CD4-positive, CD25-positive, alpha-beta regulatory T cell (primary cell): ENCODE results near the gene FAM53B. TPM values are rescaled to one million over a fixed set of nuclear protein-coding genes. Genes with fewer than 3 reads are reported as not detected.
"Not testable (repeated sequence)": the region's sequence is repeated elsewhere in the genome, so short reads cannot be mapped to it uniquely, and the experiment has no call there.

Source experiments
- ATAC-seq, 2 donors: fragments of 150-1000 bp; cut with Tn5 transposase; one replicate each; pipeline ENCODE4 v1.10.0; 2021; ENCODE audit warnings: low read depth in 2 of 2, moderate number of reproducible peaks in 2 of 2, moderate library complexity in 1 of 2
- DNase-seq, 3 donors: peaks; one replicate each; pipeline versions ENCODE4 v3.0.0 to v3.0.0-alpha.2; 2012 to 2022; ENCODE audit warnings: mixed read lengths in 1 of 3
- H3K27ac ChIP-seq: one replicate; pipeline ENCODE4 v1.7.0; 2013; ENCODE audit warnings: mild to moderate bottlenecking, low read length; ENCODE audit not compliant: insufficient read depth, poor library complexity, severe bottlenecking
- H3K27me3 ChIP-seq: one replicate; pipeline ENCODE4 v1.7.0; 2013; ENCODE audit warnings: low read length; ENCODE audit not compliant: control insufficient read depth, insufficient read depth
- H3K36me3 ChIP-seq: one replicate; pipeline ENCODE4 v1.7.0; 2013; ENCODE audit warnings: mild to moderate bottlenecking, low read length, moderate library complexity; ENCODE audit not compliant: control insufficient read depth, insufficient read depth
- H3K4me1 ChIP-seq: 2 replicates; pipeline ENCODE4 v1.7.0; 2013; ENCODE audit warnings: mild to moderate bottlenecking, low read length; ENCODE audit not compliant: insufficient read depth, control insufficient read depth, poor library complexity, severe bottlenecking
- H3K4me3 ChIP-seq: one replicate; pipeline ENCODE4 v1.7.0; 2013; ENCODE audit warnings: low read depth, mild to moderate bottlenecking, low read length, moderate library complexity
- H3K9me3 ChIP-seq, 2 experiments: 1 replicate in 1 of 2; 2 replicates in 1 of 2; pipeline ENCODE4 v1.7.0; 2013; ENCODE audit warnings: low read length in 2 of 2, mild to moderate bottlenecking in 1 of 2, moderate library complexity in 1 of 2; ENCODE audit not compliant: control insufficient read depth in 2 of 2
- H3K27ac Mint-ChIP-seq, 3 donors: one replicate each; pipeline ENCODE4 v1.8.0; 2020 to 2022; ENCODE audit warnings: mild to moderate bottlenecking in 3 of 3, mixed read lengths in 3 of 3, moderate library complexity in 2 of 3
- H3K27me3 Mint-ChIP-seq: one replicate; pipeline ENCODE4 v1.8.0; 2022; ENCODE audit warnings: mild to moderate bottlenecking, mixed read lengths
- H3K36me3 Mint-ChIP-seq: one replicate; pipeline ENCODE4 v1.8.0; 2020; ENCODE audit warnings: mixed read lengths
- H3K4me1 Mint-ChIP-seq, 4 donors: one replicate each; pipeline ENCODE4 v1.8.0; 2020 to 2022; ENCODE audit warnings: mixed read lengths in 4 of 4, mild to moderate bottlenecking in 1 of 4
- H3K4me3 Mint-ChIP-seq, 4 donors: one replicate each; pipeline ENCODE4 v1.8.0; 2020 to 2022; ENCODE audit warnings: mild to moderate bottlenecking in 4 of 4, mixed read lengths in 4 of 4, moderate library complexity in 3 of 4
- H3K9me3 Mint-ChIP-seq, 7 donors: one replicate each; pipeline ENCODE4 v1.8.0; 2020 to 2022; ENCODE audit warnings: mixed read lengths in 7 of 7, mild to moderate bottlenecking in 3 of 7, moderate library complexity in 2 of 7
- polyA plus RNA-seq, 4 donors: library from polyadenylated mRNA; unstranded; fragments of 300-500 nt; fragmentation: Illumina TruSeq; gene quantifications; one replicate each; pipeline ENCODE4 v1.2.3, GENCODE V29; 2021
- total RNA-seq: library from RNA; stranded (reverse); gene quantifications from one replicate; pipeline ENCODE4 v1.2.3, GENCODE V29; 2022

The FAM53B gene
- total and polyA plus RNA-seq, 5 donors from 2014 or later = 5.8 to 116 (median 15.0) TPM

DNA sequence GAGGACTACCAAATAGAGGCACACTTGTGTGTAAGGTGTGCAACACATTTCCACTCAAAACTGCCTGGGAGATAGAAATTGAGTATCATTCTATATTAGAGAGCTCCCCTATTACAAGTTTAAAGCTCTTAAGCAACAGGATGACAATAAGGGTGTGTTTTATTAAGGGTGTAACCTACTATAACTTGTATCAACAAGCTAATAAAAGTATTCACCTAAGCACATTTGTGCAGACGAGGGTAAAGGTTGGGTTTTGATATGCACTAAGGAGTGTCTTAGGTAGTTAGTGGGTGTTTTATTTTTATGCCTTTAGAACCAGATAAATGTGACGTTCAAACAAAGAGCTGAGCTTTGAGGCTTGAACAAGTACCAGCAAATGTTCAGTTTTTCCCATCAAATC lies 2.8 kb upstream of the FAM53B start:
- Mint-ChIP-seq H3K9me3 (no peaks in the 10 kb centered on the region), H3K36me3 (peaks cover 5% of the 10 kb centered on the region), H3K27ac (no peak overlapping the region), H3K4me1 (peaks cover 8 to 35% (median 24%) of the 10 kb centered on the region in 4 donors), H3K27me3 (no peaks in the 10 kb centered on the region), H3K4me3 (peak overlapping the region in 1 of 4 donors; percentile 0)
- H3K4me1 ChIP-seq = peaks cover 29% of the 10 kb centered on the region
- no peak for ATAC-seq
- H3K4me3 ChIP-seq = no peak overlapping the region
- no peak for DNase-seq
- H3K27me3 ChIP-seq = no peaks in the 10 kb centered on the region
- H3K36me3 ChIP-seq = no peaks in the 10 kb centered on the region
- H3K27ac ChIP-seq = no peak overlapping the region
- no peaks in the 10 kb centered on the region for H3K9me3 ChIP-seq

GRCh38 chr10:124746447-124746846 lies 2.3 kb upstream of the FAM53B start:
- ATAC-seq, H3K9me3 ChIP-seq, H3K9me3 Mint-ChIP-seq, H3K36me3 Mint-ChIP-seq, DNase-seq, H3K27me3 Mint-ChIP-seq, H3K36me3 ChIP-seq, H3K4me3 ChIP-seq, H3K27me3 ChIP-seq, H3K27ac Mint-ChIP-seq, H3K27ac ChIP-seq: not testable (repeated sequence)
- H3K4me1 Mint-ChIP-seq = peaks cover 8 to 36% (median 27%) of the 10 kb centered on the region in 4 donors
- H3K4me1 ChIP-seq = peaks cover 34% of the 10 kb centered on the region
- peak overlapping the region in 1 of 4 donors; percentile 34 for H3K4me3 Mint-ChIP-seq

DNA sequence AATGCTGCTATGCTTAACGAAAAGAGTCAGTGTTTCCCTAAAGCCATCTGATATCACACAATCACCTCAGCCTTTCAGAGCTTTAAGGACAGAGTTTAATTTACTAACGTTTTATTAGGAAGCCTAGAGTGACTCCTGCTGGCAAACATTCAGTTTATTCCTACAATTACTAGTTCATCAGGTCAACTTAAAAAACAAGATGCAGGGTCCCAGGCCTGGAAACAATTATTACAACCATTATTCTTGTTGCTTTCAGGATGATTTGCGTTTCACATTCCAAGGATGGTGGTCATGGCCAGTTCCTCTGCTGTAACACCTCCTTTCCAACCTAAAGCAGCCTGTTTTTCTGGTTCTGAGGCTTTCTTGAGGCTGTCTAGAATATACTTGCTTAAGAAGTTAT lies 1.5 kb upstream of the FAM53B start:
- Mint-ChIP-seq H3K27ac (no peak overlapping the region), H3K4me3 (peak overlapping the region; percentile 21 to 88 (median 86)), H3K36me3 (peaks cover 5% of the 10 kb centered on the region), H3K9me3 (no peaks in the 10 kb centered on the region), H3K27me3 (no peaks in the 10 kb centered on the region), H3K4me1 (peaks cover 12 to 43% (median 33%) of the 10 kb centered on the region in 4 donors)
- Histone ChIP-seq H3K4me3 (peak overlapping the region; percentile 75), H3K36me3 (no peaks in the 10 kb centered on the region), H3K27ac (no peak overlapping the region), H3K27me3 (no peaks in the 10 kb centered on the region), H3K9me3 (no peaks in the 10 kb centered on the region), H3K4me1 (peaks cover 41% of the 10 kb centered on the region)
- DNase-seq (peak in 2 of 3 donors; percentile 71 to 80), ATAC-seq (no peak)

- ATAC-seq (no peak), DNase-seq (no peak)
- peaks cover 13 to 44% (median 36%) of the 10 kb centered on the region in 4 donors for H3K4me1 Mint-ChIP-seq
- Histone ChIP-seq H3K9me3 (no peaks in the 10 kb centered on the region), H3K4me3 (peak overlapping the region; percentile 75), H3K4me1 (peaks cover 46% of the 10 kb centered on the region), H3K36me3 (no peaks in the 10 kb centered on the region), H3K27ac (peak overlapping the region; percentile 71), H3K27me3 (no peaks in the 10 kb centered on the region)
- no peaks in the 10 kb centered on the region for H3K27me3 Mint-ChIP-seq
- H3K4me3 Mint-ChIP-seq = peak overlapping the region; percentile 59 to 88 (median 86)
- H3K9me3 Mint-ChIP-seq = no peaks in the 10 kb centered on the region
- peaks cover 5% of the 10 kb centered on the region for H3K36me3 Mint-ChIP-seq
- H3K27ac Mint-ChIP-seq = peak overlapping the region; percentile 47 to 90 (median 90)
Observed at GRCh38 chr10:124745252-124745651, 1.1 kb upstream of the FAM53B start.

DNA sequence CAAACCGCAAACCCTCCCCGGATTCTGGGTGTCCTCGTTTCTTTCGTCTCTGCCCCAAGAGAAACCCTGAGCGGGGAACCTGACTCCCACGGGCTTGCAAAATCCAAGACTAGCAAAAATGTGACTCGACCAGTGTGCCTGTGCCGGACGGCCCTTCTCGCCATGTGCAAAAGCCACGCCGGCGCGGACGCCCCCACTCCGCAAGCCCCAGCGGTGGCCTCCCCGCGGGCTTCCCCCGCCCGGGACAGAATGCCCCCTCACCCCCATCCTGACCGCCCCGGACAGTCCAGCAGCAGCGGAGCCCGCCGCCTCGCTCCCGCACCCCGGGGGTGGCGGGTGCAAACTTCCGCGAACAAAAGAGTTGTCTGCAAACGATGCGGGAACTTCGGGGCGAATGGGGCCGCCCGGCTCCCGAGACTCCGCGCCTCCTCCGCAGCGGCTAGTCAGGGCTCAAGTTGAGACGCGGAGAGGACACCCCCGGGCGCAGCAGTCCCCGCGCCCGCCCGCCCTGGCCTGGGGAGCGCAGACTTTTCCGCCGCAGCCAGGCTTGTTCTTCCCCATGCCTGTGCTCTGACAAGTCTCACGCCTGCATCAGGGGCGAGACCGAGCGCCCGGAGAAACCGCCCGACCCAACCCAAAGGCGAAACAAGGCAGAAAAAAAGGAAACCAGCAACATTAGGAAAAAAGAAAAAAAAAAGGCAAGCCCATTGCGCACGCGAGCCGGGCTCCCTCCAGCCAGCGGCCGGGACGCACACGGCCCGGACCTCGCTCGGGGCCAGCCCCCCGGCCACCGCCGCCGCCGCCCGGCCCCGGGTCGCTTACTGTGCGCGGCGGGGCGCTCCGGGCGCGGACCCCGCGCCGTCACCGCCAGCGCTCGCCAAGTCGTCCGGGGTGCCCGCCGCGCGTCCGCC lies 732 bp downstream of the FAM53B start:
- H3K9me3 Mint-ChIP-seq = no peaks in the 10 kb centered on the region
- no peaks in the 10 kb centered on the region for H3K27me3 ChIP-seq
- no peaks in the 10 kb centered on the region for H3K27me3 Mint-ChIP-seq
- H3K36me3 Mint-ChIP-seq = peaks cover 13% of the 10 kb centered on the region
- peaks cover 22 to 55% (median 46%) of the 10 kb centered on the region in 4 donors for H3K4me1 Mint-ChIP-seq
- peaks cover 56% of the 10 kb centered on the region for H3K4me1 ChIP-seq
- H3K4me3 Mint-ChIP-seq = peak overlapping the region; percentile 89 to 99 (median 98)
- ATAC-seq (no peak), DNase-seq (peak in 1 of 3 donors; percentile 48)
- H3K4me3 ChIP-seq = peak overlapping the region; percentile 85
- peak overlapping the region; percentile 96 for H3K27ac ChIP-seq
- no peaks in the 10 kb centered on the region for H3K36me3 ChIP-seq
- H3K9me3 ChIP-seq = no peaks in the 10 kb centered on the region
- H3K27ac Mint-ChIP-seq = peak overlapping the region; percentile 20 to 96 (median 91)

GRCh38 chr10:124742413-124743190 lies 1.6 kb downstream of the FAM53B start:
- Mint-ChIP-seq H3K4me3 (peak overlapping the region; percentile 89 to 99 (median 98)), H3K36me3 (peaks cover 15% of the 10 kb centered on the region), H3K27me3 (no peaks in the 10 kb centered on the region), H3K9me3 (no peaks in the 10 kb centered on the region), H3K4me1 (peaks cover 22 to 63% (median 50%) of the 10 kb centered on the region in 4 donors), H3K27ac (peak overlapping the region; percentile 91 to 97 (median 92))
- peak overlapping the region; percentile 96 for H3K27ac ChIP-seq
- DNase-seq (peak in 1 of 3 donors; percentile 29), ATAC-seq (no peak)
- peaks cover 64% of the 10 kb centered on the region for H3K4me1 ChIP-seq
- H3K27me3 ChIP-seq = no peaks in the 10 kb centered on the region
- H3K9me3 ChIP-seq = no peaks in the 10 kb centered on the region
- H3K4me3 ChIP-seq = peak overlapping the region; percentile 85
- H3K36me3 ChIP-seq = no peaks in the 10 kb centered on the region

DNA sequence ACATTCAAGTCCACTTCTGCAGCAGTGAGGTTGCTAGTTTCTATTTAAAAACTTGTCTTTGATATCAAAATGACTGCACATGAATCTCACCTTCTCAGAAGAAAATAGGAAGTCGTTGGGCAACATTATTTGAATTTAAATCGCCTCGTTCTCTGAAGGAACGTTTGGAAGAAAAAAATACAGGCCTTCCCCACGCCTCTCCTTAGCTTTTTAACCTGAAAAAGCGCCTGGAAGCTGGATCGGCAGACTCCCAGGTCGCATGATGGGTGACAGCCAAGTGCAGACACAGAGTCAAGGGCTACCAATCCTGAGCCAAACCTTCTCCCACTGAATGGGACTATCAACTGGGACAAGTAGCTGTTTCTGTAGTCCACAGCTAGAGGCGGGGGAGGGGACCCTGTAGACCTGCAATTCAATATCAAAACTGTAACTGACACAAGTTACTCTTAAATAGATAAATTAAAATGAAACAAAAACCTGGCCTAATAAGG lies 2.2 kb downstream of the FAM53B start:
- Mint-ChIP-seq H3K4me3 (peak overlapping the region; percentile 89 to 99 (median 98)), H3K27ac (peak overlapping the region; percentile 91 to 97 (median 92)), H3K9me3 (no peaks in the 10 kb centered on the region), H3K36me3 (peaks cover 18% of the 10 kb centered on the region), H3K27me3 (no peaks in the 10 kb centered on the region), H3K4me1 (peaks cover 26 to 70% (median 55%) of the 10 kb centered on the region in 4 donors)
- Histone ChIP-seq H3K27ac (peak overlapping the region; percentile 96), H3K36me3 (no peaks in the 10 kb centered on the region), H3K4me1 (peaks cover 71% of the 10 kb centered on the region), H3K27me3 (no peaks in the 10 kb centered on the region), H3K4me3 (peak overlapping the region; percentile 85), H3K9me3 (no peaks in the 10 kb centered on the region)
- ATAC-seq (no peak), DNase-seq (peak in 2 of 3 donors; percentile 46 to 51)
